Stimulated activated memory B cell treated with anti-CD40 and anti-IgM and Interleukin-4, amounts not matched to agents 10 μg/mL and 1 μg/mL and 100 μg/mL, for 72 hours (primary cell): ENCODE data around the gene MRPL30.
A peak's percentile ranks its signal among the peaks of the same experiment; 100 is the strongest.
"Not testable (repeated sequence)": the region's sequence is repeated elsewhere in the genome, so short reads cannot be mapped to it uniquely, and the experiment has no call there.

ENCODE experiments used
- ATAC-seq: fragments of 150-1000 bp; cut with Tn5 transposase; 2 replicates; pipeline ENCODE4 v1.10.0; 2021
- H3K27ac Mint-ChIP-seq: one replicate; pipeline ENCODE4 v1.8.0; 2022; ENCODE audit warnings: mild to moderate bottlenecking, mixed read lengths
- H3K27me3 Mint-ChIP-seq: one replicate; pipeline ENCODE4 v1.8.0; 2022; ENCODE audit warnings: mixed read lengths
- H3K36me3 Mint-ChIP-seq: one replicate; pipeline ENCODE4 v1.8.0; 2022; ENCODE audit warnings: mixed read lengths
- H3K4me1 Mint-ChIP-seq: one replicate; pipeline ENCODE4 v1.8.0; 2022; ENCODE audit warnings: mixed read lengths
- H3K4me3 Mint-ChIP-seq: one replicate; pipeline ENCODE4 v1.8.0; 2022; ENCODE audit warnings: mild to moderate bottlenecking, moderate library complexity, mixed read lengths
- H3K9me3 Mint-ChIP-seq: one replicate; pipeline ENCODE4 v1.8.0; 2022; ENCODE audit warnings: mixed read lengths

The MRPL30 gene

GRCh38 chr2:99180755-99181623 is at the start of gene MRPL30, which contains the start of gene MITD1:
Gene MRPL30, plus strand, starts transcription at chr2:99181184. Its CDS starts 5,020 bp downstream, at chr2:99186204.
Gene MITD1, minus strand, starts transcription at chr2:99181058. Its CDS starts 77 bp downstream, at chr2:99180981.
- Mint-ChIP-seq H3K4me1 (peaks cover 63% of the 10 kb centered on the region), H3K27me3 (no peaks in the 10 kb centered on the region), H3K36me3 (peaks cover 24% of the 10 kb centered on the region), H3K9me3 (no peaks in the 10 kb centered on the region), H3K27ac (peak within 1 kb of the TSS; percentile 92), H3K4me3 (peak within 1 kb of the TSS; percentile 98)
- peak; percentile 98 for ATAC-seq

DNA sequence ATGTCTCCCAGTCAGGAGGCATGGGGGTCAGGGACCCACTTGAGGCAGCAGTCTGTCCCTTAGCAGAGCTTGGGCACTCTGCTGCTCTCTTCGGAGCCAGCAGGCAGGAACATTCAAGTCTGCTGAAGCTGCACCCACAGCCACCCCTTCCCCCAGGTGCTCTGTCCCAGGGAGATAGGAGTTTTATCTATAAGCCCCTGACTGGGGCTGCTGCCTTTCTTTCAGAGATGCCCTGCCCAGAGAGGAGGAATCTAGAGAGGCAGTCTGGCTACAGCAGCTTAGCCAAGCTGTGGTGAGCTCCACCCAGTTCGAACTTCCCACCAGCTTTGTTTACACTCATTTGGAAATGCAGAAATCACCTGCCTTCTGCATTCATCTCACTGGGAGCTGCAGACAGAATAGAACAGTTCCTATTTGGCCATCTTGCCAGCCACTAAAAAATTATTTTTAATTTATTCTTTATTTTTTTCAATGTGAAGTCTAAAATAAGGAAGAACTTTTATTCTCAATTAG is 45.9 kb upstream of the MRPL30 start:
- not testable (repeated sequence) for H3K27me3 Mint-ChIP-seq, H3K4me3 Mint-ChIP-seq, H3K27ac Mint-ChIP-seq, ATAC-seq, H3K4me1 Mint-ChIP-seq
- peaks cover 31% of the 10 kb centered on the region for H3K36me3 Mint-ChIP-seq
- peaks cover 22% of the 10 kb centered on the region for H3K9me3 Mint-ChIP-seq

DNA sequence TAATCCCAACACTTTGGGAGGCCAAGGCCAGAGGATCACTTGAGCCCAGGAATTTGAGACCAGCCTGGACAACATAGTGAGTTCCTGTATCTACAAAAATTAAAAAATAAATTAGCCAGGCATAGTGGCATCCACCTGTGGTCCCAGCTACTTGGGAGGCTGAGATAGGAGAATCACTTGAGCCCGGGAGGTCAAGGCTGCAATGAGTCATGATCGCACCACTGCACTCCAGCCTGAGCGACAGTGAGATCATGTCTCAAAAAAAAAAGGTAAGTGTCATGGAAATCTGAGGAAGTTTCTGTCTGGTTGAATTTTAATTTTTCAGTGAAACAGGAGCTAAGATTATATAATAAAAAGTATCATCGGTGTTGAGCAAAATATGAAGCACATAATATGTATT is 42.0 kb upstream of the MRPL30 start:
- H3K36me3 Mint-ChIP-seq = peaks cover 13% of the 10 kb centered on the region
- no peaks in the 10 kb centered on the region for H3K27me3 Mint-ChIP-seq
- H3K27ac Mint-ChIP-seq = no peak overlapping the region
- H3K4me3 Mint-ChIP-seq = no peak overlapping the region
- no peak for ATAC-seq
- peaks cover 6% of the 10 kb centered on the region for H3K4me1 Mint-ChIP-seq
- peaks cover 4% of the 10 kb centered on the region for H3K9me3 Mint-ChIP-seq

GRCh38 chr2:99140056-99140859 is 40.7 kb upstream of the MRPL30 start:
- no peaks in the 10 kb centered on the region for H3K9me3 Mint-ChIP-seq
- no peak for ATAC-seq
- peak overlapping the region; percentile 86 for H3K27ac Mint-ChIP-seq
- H3K4me1 Mint-ChIP-seq = peaks cover 6% of the 10 kb centered on the region
- no peaks in the 10 kb centered on the region for H3K27me3 Mint-ChIP-seq
- H3K4me3 Mint-ChIP-seq = peak overlapping the region; percentile 85
- peaks cover 4% of the 10 kb centered on the region for H3K36me3 Mint-ChIP-seq

- peaks cover 6% of the 10 kb centered on the region for H3K4me1 Mint-ChIP-seq
- H3K36me3 Mint-ChIP-seq = peaks cover 4% of the 10 kb centered on the region
- no peaks in the 10 kb centered on the region for H3K27me3 Mint-ChIP-seq
- H3K4me3 Mint-ChIP-seq = peak overlapping the region; percentile 85
- peak overlapping the region; percentile 86 for H3K27ac Mint-ChIP-seq
- ATAC-seq = no peak
- H3K9me3 Mint-ChIP-seq = no peaks in the 10 kb centered on the region
Measured at GRCh38 chr2:99140860-99141109, 40.2 kb upstream of the MRPL30 start.

DNA sequence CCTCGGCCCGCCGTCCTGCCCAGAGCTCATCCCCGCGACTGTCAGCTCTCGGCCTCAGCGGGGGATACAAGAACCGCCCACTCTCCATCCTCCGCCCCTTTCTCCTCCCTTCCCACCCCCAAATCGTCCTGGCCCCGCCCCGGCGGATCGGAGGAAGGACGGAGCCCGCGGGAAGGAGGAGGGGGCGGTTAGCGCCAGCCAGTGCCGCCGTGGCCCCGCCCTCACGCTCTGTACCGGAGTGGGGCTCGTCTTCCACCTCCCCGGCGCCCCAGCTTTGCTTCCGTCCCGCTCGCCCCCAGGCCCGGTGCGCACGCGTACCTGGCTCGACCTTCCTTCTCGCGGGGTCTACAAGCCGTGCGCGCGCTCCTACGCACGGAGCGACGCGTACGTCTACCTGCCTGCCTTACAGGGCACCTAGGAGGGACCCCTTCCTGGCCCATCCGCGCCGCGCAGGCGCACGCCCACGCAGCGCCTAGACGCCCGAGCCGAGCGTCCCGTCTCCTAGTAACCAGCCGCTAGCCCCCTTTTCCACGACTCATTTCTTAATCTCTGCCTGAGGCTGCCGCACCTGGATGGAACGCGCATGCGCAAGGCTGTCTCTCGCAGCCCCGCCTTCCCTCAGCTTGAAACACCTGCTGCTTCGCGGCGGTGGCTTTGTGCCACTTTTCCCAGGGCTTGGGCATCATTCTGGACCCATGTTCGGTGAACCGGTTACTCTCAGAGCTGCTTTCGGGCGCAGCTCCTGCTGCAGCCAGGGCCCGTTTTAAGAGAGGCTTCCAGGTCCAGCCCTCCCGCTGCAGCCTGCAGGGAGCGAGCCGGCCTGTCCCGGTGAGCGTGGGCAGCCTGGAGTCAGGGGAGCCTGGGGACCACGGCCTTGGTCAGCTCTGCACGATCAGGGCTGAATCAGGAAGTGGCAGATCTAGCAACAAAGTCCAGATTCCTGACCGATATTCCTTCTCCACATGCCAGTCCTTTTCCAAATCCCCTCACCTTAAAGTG is 39.6 kb upstream of the MRPL30 start, which contains the start of gene C2orf15:
C2orf15 (plus strand) TSS at position 598 of the 999 bp plus-strand sequence. CDS start 8,852 bp downstream, outside the sequence.
- H3K27me3 Mint-ChIP-seq = no peaks in the 10 kb centered on the region
- peak within 1 kb of the TSS; percentile 86 for H3K27ac Mint-ChIP-seq
- peak; percentile 97 for ATAC-seq
- peaks cover 6% of the 10 kb centered on the region for H3K4me1 Mint-ChIP-seq
- peak within 1 kb of the TSS; percentile 85 for H3K4me3 Mint-ChIP-seq
- H3K9me3 Mint-ChIP-seq = no peaks in the 10 kb centered on the region
- peaks cover 4% of the 10 kb centered on the region for H3K36me3 Mint-ChIP-seq

DNA sequence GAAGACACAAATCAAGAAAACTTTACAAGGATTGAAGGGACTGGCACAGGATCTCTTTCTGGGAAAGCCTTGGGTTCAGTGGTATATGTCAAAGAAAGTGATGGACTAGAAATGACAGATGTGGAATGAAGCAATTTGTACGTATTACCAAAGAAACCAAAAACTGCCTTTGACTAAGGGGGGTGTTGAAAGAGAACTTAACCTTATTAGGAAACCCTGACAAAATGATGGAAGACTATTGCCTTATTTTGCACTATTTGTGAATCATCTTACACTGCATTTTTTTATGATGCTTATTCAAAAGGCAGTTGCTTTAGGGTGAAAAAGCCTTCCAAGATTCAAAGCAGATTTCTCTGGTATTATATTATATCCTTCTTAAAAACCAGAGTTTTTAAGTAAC is 30.3 kb upstream of the MRPL30 start:
- Mint-ChIP-seq H3K27ac (no peak overlapping the region), H3K27me3 (no peaks in the 10 kb centered on the region), H3K36me3 (no peaks in the 10 kb centered on the region), H3K4me1 (peaks cover 15% of the 10 kb centered on the region), H3K9me3 (no peaks in the 10 kb centered on the region), H3K4me3 (no peak overlapping the region)
- no peak for ATAC-seq

GRCh38 chr2:99152199-99152895 is 28.6 kb upstream of the MRPL30 start:
- Mint-ChIP-seq H3K4me3 (no peak overlapping the region), H3K27me3 (no peaks in the 10 kb centered on the region)

GRCh38 chr2:99153921-99154604 is 26.9 kb upstream of the MRPL30 start:
- Mint-ChIP-seq H3K4me1 (peaks cover 37% of the 10 kb centered on the region), H3K9me3 (no peaks in the 10 kb centered on the region), H3K27ac (peak overlapping the region; percentile 92), H3K4me3 (peak overlapping the region; percentile 96), H3K27me3 (no peaks in the 10 kb centered on the region), H3K36me3 (peaks cover 8% of the 10 kb centered on the region)
- no peak for ATAC-seq

More at GRCh38 chr2:99152199-99152895, 28.6 kb upstream of the MRPL30 start:
- no peak for ATAC-seq
- H3K27ac Mint-ChIP-seq = no peak overlapping the region
- H3K4me1 Mint-ChIP-seq = peaks cover 31% of the 10 kb centered on the region
- H3K36me3 Mint-ChIP-seq = peaks cover 2% of the 10 kb centered on the region
- no peaks in the 10 kb centered on the region for H3K9me3 Mint-ChIP-seq

DNA sequence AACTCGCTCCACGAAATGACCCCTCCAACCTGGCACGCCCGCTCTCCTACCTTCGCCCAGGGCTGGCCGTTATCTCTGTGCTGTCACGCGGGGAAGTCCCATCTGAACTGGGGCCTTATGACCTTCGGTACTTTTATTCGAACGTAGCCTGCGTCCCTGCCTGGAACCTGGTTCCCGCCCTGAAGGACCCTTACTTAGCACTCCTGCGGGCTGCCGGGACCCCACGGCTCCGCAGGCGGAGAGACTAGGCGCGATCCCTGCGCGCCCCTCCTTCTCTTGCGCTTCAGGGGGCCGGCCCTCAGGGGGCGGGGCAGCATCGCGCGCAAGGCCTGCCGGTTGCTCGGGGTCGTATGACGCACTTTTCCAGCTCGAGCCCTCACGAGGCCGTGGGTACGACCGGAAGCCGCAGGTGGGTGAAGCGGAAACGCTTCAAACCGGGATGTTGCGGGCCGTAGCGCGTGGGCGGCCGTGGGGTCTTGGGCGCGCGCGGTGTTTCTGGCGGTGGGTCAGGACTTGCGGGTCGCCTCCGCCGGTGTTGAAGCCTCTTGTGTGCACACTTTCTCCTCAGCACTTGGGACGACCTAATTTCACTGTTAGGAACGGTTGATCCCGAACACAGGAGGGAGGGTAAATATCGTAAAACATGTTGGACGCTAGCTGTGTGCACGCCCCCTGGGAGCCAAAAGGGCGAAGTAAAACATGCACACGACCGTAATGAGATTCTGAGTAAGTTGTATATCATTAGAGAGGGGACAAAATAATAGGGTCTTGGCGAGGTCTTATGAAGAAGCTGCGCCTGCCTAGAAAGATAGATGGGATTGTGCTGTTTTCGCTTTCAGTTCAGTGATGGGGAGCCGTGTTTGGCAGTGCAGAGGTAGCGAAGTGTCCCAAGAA is 26.1 kb upstream of the MRPL30 start, which contains the start of the genes LIPT1 and TSGA10:
LIPT1 (plus strand) TSS at position 325 of the 894 bp plus-strand sequence. CDS start 6,991 bp downstream, outside the sequence.
TSGA10 (minus strand) TSS at position 300 of the 894 bp plus-strand sequence. CDS start 45,503 bp downstream, outside the sequence.
- H3K27me3 Mint-ChIP-seq = no peaks in the 10 kb centered on the region
- H3K27ac Mint-ChIP-seq = peak within 1 kb of the TSS; percentile 92
- peaks cover 16% of the 10 kb centered on the region for H3K36me3 Mint-ChIP-seq
- peak; percentile 98 for ATAC-seq
- H3K4me1 Mint-ChIP-seq = peaks cover 45% of the 10 kb centered on the region
- H3K4me3 Mint-ChIP-seq = peak within 1 kb of the TSS; percentile 96
- no peaks in the 10 kb centered on the region for H3K9me3 Mint-ChIP-seq

- Mint-ChIP-seq H3K27ac (peak overlapping the region; percentile 92), H3K27me3 (no peaks in the 10 kb centered on the region), H3K4me3 (peak overlapping the region; percentile 96), H3K9me3 (no peaks in the 10 kb centered on the region), H3K4me1 (peaks cover 46% of the 10 kb centered on the region), H3K36me3 (peaks cover 16% of the 10 kb centered on the region)
- no peak for ATAC-seq
Measured at GRCh38 chr2:99156891-99157290, 24.1 kb upstream of the MRPL30 start.

DNA sequence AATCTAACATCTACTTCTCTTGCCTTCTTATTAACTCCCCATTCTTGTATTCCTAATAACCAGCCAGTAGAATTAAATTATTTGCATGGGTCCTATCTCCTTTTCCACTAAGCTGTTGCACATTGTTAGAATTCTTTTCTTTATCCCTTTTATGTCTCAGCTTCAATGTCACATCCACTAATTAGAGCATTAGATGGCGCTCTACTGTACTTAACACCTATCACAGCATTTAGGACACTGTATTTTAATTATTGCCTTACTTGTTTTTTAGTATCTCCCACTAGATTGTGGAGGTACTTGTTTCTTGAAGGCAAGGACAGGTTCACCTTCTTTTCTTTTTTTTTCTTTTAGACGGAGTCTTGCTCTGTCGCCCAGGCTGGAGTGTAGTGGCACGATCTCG is 22.4 kb upstream of the MRPL30 start:
- peaks cover 46% of the 10 kb centered on the region for H3K4me1 Mint-ChIP-seq

More for the DNA sequence above, 22.4 kb upstream of the MRPL30 start:
- Mint-ChIP-seq H3K36me3 (peaks cover 18% of the 10 kb centered on the region), H3K27me3 (no peaks in the 10 kb centered on the region), H3K4me3 (no peak overlapping the region), H3K27ac (peak overlapping the region; percentile 92), H3K9me3 (no peaks in the 10 kb centered on the region)
- no peak for ATAC-seq
